GM19240 (cell line): ENCODE results near the gene AGAP1.

Experiments
- DNase-seq: peaks from one replicate; pipeline ENCODE4 v3.0.0; 2011; ENCODE audit warnings: low spot score; ENCODE audit not compliant: insufficient read length

AGAP1 gene

DNA sequence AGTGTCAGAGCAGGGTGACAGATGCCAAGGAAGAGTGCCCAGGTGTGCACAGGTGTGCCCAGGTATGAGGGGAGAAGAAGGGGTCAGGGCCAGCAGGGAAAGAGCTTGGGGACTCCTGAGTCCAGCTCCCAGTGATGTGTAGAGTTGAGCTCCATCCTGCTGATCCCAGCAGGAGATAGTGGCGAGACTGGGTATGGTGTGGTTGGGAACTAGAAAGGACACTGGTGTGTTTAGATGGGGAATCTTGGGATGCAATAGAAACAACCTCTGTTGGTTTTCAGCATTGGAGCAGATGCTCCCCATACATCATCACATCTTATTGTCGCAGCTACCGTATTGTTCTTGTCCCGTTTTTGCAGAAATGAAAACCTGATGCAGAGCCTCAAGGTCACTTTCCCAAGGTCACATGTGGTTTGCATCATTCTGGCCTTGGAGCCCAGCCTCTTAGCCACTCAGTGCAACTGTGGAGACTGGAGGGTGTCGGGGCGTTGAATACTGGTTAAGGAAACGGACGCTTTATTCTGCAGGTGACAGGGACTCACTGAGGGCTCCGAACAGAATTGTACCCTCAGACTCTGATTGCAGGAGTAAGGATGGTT is 166.7 kb downstream of the AGAP1 start:
- DNase-seq, result no peak

DNA sequence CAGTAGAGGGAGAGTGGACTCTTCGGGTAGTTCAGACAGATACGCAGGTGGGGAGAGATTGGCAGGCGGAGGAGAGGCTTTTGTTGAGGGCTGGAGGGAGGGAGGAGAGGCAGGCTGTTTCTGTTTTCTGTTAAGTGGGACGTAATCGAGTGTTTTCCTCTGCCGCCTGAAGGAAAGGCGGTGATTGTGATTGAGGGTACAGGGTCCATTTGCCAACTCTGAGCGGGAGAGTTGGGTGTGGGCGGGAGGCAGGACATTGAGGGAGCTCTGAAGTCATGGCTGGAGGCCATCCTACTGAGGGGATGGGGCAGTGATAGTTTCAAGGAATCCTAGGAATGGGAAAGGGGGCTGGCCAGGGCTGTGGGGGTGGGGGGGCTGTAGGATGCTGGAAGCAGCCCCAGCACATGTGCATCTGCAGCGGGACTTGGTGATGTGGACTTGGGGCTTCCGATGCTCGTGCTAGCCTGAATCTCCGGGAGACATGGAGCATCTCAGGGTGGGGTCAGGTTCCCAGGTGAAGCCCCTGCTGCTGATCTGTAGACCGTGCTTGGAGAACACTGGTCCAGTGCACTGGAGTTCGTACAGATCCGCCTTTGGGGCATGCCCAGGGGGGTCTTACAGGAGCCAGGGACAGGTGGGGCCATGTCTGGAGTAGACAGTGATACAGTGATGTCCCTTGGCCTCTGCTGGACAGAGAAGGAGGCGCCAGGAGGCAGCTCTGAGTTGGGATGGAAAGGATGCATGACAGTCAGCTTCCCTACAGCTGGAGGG is 167.5 kb downstream of the AGAP1 start:
- DNase-seq, result no peak

DNA sequence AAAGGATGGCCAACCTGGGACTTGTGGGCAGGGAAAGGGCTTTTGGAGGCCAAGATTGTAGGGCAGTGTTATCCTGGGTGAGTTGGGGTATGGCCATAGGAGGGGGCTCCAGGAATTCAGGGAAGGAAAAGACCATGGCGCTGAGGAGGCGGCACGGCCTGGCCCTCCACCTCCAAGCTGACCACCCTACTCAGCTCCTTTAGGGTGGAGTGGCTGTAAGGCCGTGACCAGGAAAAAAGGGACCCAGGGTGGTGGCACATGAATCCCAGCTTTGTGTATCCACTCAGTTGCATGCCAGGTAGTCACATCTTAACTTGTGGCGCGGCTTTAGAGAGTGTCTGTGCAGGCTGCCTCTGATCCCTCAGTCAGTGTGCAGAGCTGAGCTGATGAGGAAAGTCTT is 168.1 kb downstream of the AGAP1 start:
- no peak for DNase-seq

DNA sequence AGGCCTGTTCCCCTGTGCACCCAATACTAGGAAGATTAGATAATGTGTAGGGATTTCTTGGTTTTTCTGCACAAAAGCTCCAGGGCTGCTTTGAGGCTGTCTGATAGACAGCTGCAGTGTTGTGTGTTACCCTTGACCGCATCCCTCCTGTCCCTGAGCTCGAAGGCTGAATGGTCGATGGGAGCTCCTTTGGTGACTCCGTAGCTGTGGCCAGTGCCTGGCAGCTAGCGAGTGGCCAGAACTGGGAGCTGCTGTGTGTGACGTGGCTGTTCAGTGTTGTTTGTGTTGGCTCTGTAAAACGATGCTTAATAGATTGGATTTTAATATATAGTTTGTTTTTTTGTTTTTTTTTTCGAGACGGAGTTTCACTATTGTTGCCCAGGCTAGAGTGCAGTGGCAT is 170.0 kb downstream of the AGAP1 start:
- DNase-seq, result no peak

GRCh38 chr2:235665661-235666212 is 171.9 kb downstream of the AGAP1 start:
- DNase-seq, result no peak

DNA sequence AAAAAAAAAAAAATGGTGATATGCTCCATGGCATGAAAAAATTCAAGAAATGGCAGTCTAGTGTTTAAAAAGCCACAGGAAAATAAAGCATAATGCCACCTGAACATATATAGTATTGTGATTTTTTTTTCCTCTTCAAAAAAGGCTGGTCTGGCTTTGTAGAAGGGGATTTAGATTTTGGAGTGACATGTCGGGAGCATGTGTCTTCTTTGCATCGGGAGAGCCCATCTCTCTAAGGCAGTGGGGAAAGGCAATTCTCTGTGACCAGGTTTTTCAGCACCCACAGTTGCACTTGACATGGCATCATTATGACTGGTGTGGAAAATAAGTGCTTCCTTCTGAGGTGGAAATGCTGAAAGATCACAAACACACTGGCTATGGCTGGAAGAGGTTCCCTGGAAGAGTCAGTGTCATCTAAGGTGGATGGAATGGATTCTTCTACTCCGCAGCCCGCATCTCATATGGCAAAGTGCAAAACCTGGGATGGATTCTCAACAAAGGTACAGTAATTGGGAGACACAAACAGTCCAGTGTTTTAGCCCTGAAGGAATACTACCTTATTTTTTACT is 172.5 kb downstream of the AGAP1 start:
- DNase-seq, result no peak

DNA sequence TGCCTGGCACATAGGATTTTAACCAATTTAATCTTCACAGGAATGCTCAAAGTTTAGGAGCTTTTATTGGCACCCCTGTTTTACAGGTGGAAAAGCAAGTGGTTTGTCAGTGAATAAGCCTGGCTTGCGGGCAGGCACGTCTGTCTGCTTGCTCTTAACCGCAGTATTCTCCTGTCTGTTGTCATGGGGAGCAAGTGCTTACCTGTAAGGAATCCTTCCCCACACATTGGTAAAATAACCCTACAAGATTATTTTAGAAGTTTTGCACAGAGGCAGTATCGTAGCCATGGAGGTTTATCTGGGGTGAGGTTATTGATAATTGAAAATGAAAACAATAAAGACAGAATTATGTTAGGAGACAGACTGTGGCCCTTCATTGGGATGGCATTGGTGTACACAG is 174.9 kb downstream of the AGAP1 start:
- DNase-seq, result no peak

GRCh38 chr2:235669269-235669831 is 175.5 kb downstream of the AGAP1 start:
- no peak for DNase-seq

- DNase-seq, result no peak
Observed at GRCh38 chr2:235669983-235670962, 176.4 kb downstream of the AGAP1 start.

GRCh38 chr2:235670974-235671787 is 177.3 kb downstream of the AGAP1 start:
- no peak for DNase-seq

DNA sequence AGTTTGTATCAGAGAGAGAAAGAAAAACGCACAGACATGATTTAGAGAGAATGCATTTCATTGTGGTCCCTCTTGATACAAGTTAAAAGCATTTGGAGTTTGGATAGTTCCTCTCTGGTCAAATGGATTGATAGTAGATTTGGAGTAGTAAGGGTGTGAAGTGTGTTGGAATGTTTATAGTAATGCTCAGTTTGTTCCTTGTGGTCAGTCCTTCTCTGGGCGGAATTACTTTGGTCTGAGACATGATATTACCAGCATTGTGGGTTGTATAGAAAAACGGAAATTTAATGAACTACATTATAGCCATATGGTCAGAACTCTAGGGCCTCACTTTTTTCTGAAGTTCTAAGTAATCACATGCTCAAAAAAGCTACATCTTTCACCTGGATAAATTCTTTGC is 178.9 kb downstream of the AGAP1 start:
- no peak for DNase-seq

DNA sequence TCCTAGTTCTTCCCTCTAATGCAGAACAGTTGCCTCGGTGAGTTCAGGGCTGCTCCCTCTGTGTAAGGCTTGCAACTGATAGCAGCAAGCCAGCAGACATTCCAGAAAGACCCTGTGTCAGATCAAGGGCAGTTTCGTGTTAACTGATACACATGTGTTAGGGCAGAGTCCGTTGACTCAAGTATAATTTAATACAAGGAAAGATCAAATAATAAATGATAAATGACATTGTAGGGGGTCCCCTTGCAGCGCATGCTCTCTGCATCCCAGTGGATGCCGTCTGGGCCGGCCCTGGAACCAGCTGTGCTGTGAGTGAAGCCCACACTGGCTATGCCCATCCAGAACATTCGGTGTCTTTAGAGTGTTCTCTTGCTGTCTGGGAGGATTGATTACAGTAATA is 180.3 kb downstream of the AGAP1 start:
- DNase-seq, result no peak

DNA sequence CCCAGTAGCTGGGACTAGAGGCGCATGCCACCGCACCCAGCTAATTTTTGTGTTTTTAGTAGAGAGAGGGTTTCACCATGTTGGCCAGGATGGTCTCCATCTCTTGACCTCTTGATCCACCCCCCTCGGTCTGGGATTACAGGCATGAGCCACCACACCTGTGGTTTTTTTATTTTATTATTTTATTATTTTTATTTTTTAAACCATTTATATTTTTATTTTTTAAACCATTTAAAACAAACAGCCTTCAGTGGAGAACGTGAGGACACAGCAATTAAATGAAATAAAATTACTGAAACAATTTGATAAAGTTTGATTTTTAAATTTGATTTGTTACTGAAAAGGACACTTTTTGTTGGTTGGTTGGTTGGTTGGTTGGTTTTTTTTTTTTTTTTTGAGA is 181.0 kb downstream of the AGAP1 start:
- no peak for DNase-seq

DNA sequence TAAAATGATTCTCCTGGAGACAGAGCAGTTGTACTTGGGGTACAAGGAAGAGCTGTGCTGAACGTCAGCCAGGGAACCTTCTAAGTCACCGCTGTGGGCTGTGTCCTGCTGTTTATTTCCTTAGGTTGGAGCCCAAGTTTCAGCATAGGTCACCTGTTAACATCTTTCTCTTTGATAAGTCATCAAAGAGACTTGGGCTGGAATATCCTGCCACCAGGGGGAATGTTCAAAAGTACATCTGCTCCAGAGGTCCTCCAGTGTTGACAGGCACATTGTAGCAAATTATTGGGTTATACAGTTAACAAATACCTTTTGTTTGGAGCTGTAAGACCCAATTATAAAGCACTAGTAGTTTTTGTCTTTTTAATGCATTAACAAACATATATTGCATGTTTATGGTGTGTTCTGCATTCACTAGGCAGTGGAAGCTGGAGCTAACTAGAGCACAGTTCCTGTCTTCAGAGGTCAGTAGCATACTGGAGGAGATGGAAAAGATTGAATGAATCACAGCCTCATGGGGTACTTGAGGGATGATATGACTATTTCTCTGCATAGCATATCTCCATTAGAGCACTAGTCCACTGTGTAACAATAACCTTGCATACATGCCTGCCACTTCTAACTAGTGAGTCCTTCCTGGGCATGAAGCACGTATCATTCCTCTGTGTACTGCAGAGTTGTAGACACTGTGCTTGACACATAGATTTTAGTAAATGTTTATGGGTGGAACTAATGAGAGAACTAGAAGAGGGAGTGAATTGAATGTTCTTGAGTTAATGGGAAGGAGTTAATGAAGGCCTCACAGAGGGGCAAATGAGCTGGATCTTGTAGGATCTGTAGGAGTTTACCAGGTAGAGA is 182.1 kb downstream of the AGAP1 start:
- no peak for DNase-seq

- no peak for DNase-seq
Observed at GRCh38 chr2:235676536-235676799, 182.6 kb downstream of the AGAP1 start.

- no peak for DNase-seq
Observed at GRCh38 chr2:235677276-235677788, 183.5 kb downstream of the AGAP1 start.

DNA sequence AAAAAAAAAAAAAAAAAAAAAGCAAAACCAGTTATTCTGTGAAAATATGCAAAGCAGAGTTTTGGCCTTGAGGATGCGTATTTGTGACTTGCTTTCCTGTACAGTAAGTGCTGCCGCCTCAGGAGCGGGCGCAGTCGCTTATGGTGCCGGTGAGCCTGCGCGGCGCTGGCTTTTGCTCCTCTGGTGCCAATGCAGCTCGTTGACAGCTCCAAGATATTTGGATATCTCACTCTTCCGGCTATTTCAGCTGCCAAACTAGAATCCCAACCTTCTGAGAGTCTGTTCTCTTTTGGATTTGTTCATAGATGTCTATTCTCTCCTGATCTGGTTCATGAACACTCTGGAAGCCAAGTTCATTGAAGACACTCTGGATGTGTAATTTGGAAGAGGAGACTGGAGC is 184.1 kb downstream of the AGAP1 start:
- no peak for DNase-seq

- DNase-seq, result no peak
Observed at GRCh38 chr2:235678712-235679111, 184.9 kb downstream of the AGAP1 start.

DNA sequence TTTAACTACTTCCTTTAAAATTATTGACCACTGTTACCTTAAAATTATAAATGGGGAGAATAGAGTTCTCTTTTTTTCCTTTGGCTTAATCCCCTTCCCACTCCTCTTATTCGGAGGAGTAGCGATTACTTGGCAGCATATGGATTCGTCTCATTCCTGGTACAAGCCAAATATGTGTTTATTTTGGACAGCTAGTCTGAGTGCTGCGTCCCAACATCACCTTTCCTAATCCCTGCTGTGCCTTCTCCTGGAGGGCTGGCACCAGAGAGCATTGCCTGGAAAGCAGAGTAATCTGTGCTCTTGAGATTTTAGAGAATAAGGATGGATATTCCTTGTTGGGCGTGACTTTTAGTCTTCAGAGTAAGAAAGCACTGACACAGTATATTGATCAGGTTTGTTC is 185.6 kb downstream of the AGAP1 start:
- no peak for DNase-seq
